Neural progenitor cell (in vitro differentiated cells): Measurements from ENCODE around the gene PGLYRP3. TPM values are rescaled to one million over a fixed set of nuclear protein-coding genes. Genes with fewer than 3 reads are reported as not detected.
A peak's percentile ranks its signal among the peaks of the same experiment; 100 is the strongest.

Experiments
- DNase-seq: peaks from one replicate; pipeline ENCODE4 v3.0.0-alpha.2; 2016; ENCODE audit warnings: low spot score
- H2AFZ ChIP-seq: fragments of 200-600 bp; sonication (generic); replicated peaks from 2 replicates; pipeline ENCODE4 v1.6.1; 2016; ENCODE audit warnings: antibody characterized with exemption
- H3F3A ChIP-seq: fragments of 200-600 bp; sonication (generic); 2 replicates; pipeline ENCODE4 v1.6.1; 2016; ENCODE audit warnings: antibody characterized with exemption, low read depth
- H3K27ac ChIP-seq: fragments of 200-600 bp; sonication (generic); 2 replicates; pipeline ENCODE4 v1.5.1; 2016; ENCODE audit warnings: mild to moderate bottlenecking
- H3K27me3 ChIP-seq: fragments of 200-600 bp; sonication (generic); 2 replicates; pipeline ENCODE4 v1.6.1; 2016; ENCODE audit warnings: mild to moderate bottlenecking, moderate library complexity
- H3K36me3 ChIP-seq: fragments of 200-600 bp; sonication (generic); 2 replicates; pipeline ENCODE4 v1.5.1; 2016
- H3K4me1 ChIP-seq: fragments of 200-600 bp; sonication (generic); 2 replicates; pipeline ENCODE4 v1.6.1; 2016; ENCODE audit warnings: mixed run types
- H3K4me2 ChIP-seq: fragments of 200-600 bp; sonication (generic); 2 replicates; pipeline ENCODE4 v1.6.1; 2016
- H3K4me3 ChIP-seq: fragments of 200-600 bp; sonication (generic); 2 replicates; pipeline ENCODE4 v1.5.1; 2016
- H3K79me2 ChIP-seq: fragments of 200-600 bp; sonication (generic); 2 replicates; pipeline ENCODE4 v1.6.1; 2016; ENCODE audit warnings: low read depth
- H3K9ac ChIP-seq: fragments of 200-600 bp; sonication (generic); 2 replicates; pipeline ENCODE4 v1.6.1; 2016
- H3K9me3 ChIP-seq: fragments of 200-600 bp; sonication (generic); 2 replicates; pipeline ENCODE4 v1.5.1; 2016; ENCODE audit warnings: low read depth
- H4K20me1 ChIP-seq: fragments of 200-600 bp; sonication (generic); 2 replicates; pipeline ENCODE4 v1.6.1; 2016; ENCODE audit warnings: low read depth
- H3K27ac Mint-ChIP-seq: 3 replicates; pipeline ENCODE4 v1.8.0; 2021; ENCODE audit warnings: mixed read lengths
- H3K27me3 Mint-ChIP-seq: 2 replicates; pipeline ENCODE4 v1.8.0; 2022; ENCODE audit warnings: low read depth, mild to moderate bottlenecking, inconsistent platforms, moderate library complexity, mixed read lengths; ENCODE audit not compliant: insufficient read depth
- H3K36me3 Mint-ChIP-seq: 3 replicates; pipeline ENCODE4 v1.8.0; 2021; ENCODE audit warnings: mixed read lengths
- H3K4me1 Mint-ChIP-seq: 3 replicates; pipeline ENCODE4 v1.8.0; 2021; ENCODE audit warnings: mixed read lengths
- H3K4me3 Mint-ChIP-seq: 3 replicates; pipeline ENCODE4 v1.8.0; 2021; ENCODE audit warnings: mild to moderate bottlenecking, moderate library complexity, mixed read lengths
- H3K9me3 Mint-ChIP-seq: 3 replicates; pipeline ENCODE4 v1.8.0; 2020; ENCODE audit warnings: mixed read lengths
- CTCF ChIP-seq: fragments of 200-600 bp; sonication (generic); IDR thresholded peaks from 2 replicates; pipeline ENCODE4 v1.5.1; 2017; ENCODE audit warnings: antibody characterized with exemption, mild to moderate bottlenecking
- EZH2 ChIP-seq: fragments of 200-600 bp; sonication (generic); IDR thresholded peaks from 2 replicates; pipeline ENCODE4 v1.6.1; 2017; ENCODE audit warnings: antibody characterized with exemption, mild to moderate bottlenecking, moderate library complexity
- EZH2phosphoT487 ChIP-seq: fragments of 200-600 bp; sonication (generic); IDR thresholded peaks from 2 replicates; pipeline ENCODE4 v1.6.1; 2017; ENCODE audit warnings: antibody characterized with exemption
- total RNA-seq: library from RNA; depleted of rRNA; stranded (reverse); fragments of >200 nt; gene quantifications from 2 replicates; pipeline ENCODE4 v1.2.3, GENCODE V29; 2015; ENCODE audit warnings: low replicate concordance

The PGLYRP3 gene
- total RNA-seq, 1 donor from 2014 or later: not detected

GRCh38 chr1:153353226-153353947 is 40.6 kb upstream of the PGLYRP3 start:
- Histone ChIP-seq H2AFZ (no peak overlapping the region), H3F3A (no peaks in the 10 kb centered on the region), H3K9me3 (no peaks in the 10 kb centered on the region), H3K79me2 (no peaks in the 10 kb centered on the region), H3K27ac (no peak overlapping the region), H3K4me2 (no peak overlapping the region), H3K27me3 (peaks cover 19% of the 10 kb centered on the region), H3K36me3 (no peaks in the 10 kb centered on the region), H3K4me1 (no peaks in the 10 kb centered on the region), H3K4me3 (no peak overlapping the region), H3K9ac (no peak overlapping the region), H4K20me1 (no peaks in the 10 kb centered on the region)
- Mint-ChIP-seq H3K4me3 (peak overlapping the region; percentile 22), H3K36me3 (no peaks in the 10 kb centered on the region), H3K4me1 (no peaks in the 10 kb centered on the region), H3K27ac (no peak overlapping the region), H3K27me3 (peaks cover 12% of the 10 kb centered on the region), H3K9me3 (no peaks in the 10 kb centered on the region)
- DNase-seq: peak; percentile 46
- TF ChIP-seq CTCF: peak; percentile 51
- TF ChIP-seq EZH2: no peak

DNA sequence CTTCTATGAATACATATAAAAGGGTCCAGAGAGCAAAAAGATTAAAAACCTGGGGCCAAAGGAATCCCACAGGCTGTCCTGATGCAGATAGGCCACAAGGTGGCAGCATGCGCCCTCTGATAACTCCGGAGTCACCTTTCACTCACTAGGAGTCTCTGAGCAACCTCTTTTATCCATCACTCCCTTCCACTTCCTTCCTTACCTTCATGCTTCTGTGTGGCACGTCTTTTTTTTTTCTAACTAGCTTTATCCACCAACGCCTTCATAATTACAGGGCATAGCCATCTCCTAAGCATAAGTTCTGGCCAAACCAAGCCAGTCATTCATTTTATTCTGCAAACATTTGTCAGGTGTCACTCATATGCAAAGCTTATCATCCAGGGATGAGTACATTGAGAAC is 39.8 kb upstream of the PGLYRP3 start:
- Histone ChIP-seq H3K79me2 (no peaks in the 10 kb centered on the region), H3K36me3 (no peaks in the 10 kb centered on the region), H3K27ac (no peak overlapping the region), H3K4me2 (no peak overlapping the region), H3F3A (no peaks in the 10 kb centered on the region), H3K9ac (no peak overlapping the region), H3K9me3 (no peaks in the 10 kb centered on the region), H4K20me1 (no peaks in the 10 kb centered on the region), H3K4me1 (no peaks in the 10 kb centered on the region), H3K4me3 (no peak overlapping the region), H2AFZ (no peak overlapping the region), H3K27me3 (peaks cover 19% of the 10 kb centered on the region)
- no peaks in the 10 kb centered on the region for H3K36me3 Mint-ChIP-seq
- H3K4me1 Mint-ChIP-seq: no peaks in the 10 kb centered on the region
- DNase-seq: peak; percentile 77
- TF ChIP-seq EZH2: no peak
- peak; percentile 94 for TF ChIP-seq CTCF
- TF ChIP-seq EZH2phosphoT487: no peak
- no peak overlapping the region for H3K27ac Mint-ChIP-seq
- H3K27me3 Mint-ChIP-seq: peaks cover 12% of the 10 kb centered on the region
- no peak overlapping the region for H3K4me3 Mint-ChIP-seq
- no peaks in the 10 kb centered on the region for H3K9me3 Mint-ChIP-seq

GRCh38 chr1:153350321-153350957 is 37.7 kb upstream of the PGLYRP3 start:
- Mint-ChIP-seq H3K27me3 (peaks cover 7% of the 10 kb centered on the region), H3K4me3 (no peak overlapping the region), H3K36me3 (no peaks in the 10 kb centered on the region), H3K4me1 (no peaks in the 10 kb centered on the region), H3K9me3 (no peaks in the 10 kb centered on the region), H3K27ac (no peak overlapping the region)
- TF ChIP-seq CTCF (no peak), EZH2phosphoT487 (no peak), EZH2 (no peak)
- H2AFZ ChIP-seq: no peak overlapping the region
- H3K27ac ChIP-seq: no peak overlapping the region
- H3F3A ChIP-seq: no peaks in the 10 kb centered on the region
- H3K4me1 ChIP-seq: no peaks in the 10 kb centered on the region
- peaks cover 19% of the 10 kb centered on the region for H3K27me3 ChIP-seq
- H3K4me3 ChIP-seq: no peak overlapping the region
- DNase-seq: no peak
- no peak overlapping the region for H3K4me2 ChIP-seq
- no peaks in the 10 kb centered on the region for H4K20me1 ChIP-seq
- no peaks in the 10 kb centered on the region for H3K79me2 ChIP-seq
- H3K9me3 ChIP-seq: no peaks in the 10 kb centered on the region
- no peaks in the 10 kb centered on the region for H3K36me3 ChIP-seq
- H3K9ac ChIP-seq: no peak overlapping the region
